ENCODE measurements around the gene RNU1-3. TPM values are rescaled to one million over a fixed set of nuclear protein-coding genes. Genes with fewer than 3 reads are reported as not detected.
"Not testable (repeated sequence)": the region's sequence is repeated elsewhere in the genome, so short reads cannot be mapped to it uniquely, and the experiment has no call there.

The RNU1-3 gene
- total and polyA plus RNA-seq, 9 of the 15 experiments (the other 6 are each of a cell fraction or from before 2014, with no cell fraction given) = under 0.01 to 32,823 (median 2,538) TPM; not detected in 4

- Histone ChIP-seq H3K4me1 (replicated peaks in 1 of 2; ENCODE audit: control insufficient read depth in 2 of 2, insufficient read depth in 2 of 2, low read length in 2 of 2) (peaks cover 0 to 32% of the 10 kb centered on the region in 2 experiments; a peak in 1 of 5 replicates), H3K36me3 (ENCODE audit: control insufficient read depth, insufficient read depth, low read length) (peaks cover 87% of the 10 kb centered on the region), H3K9ac (ENCODE audit: insufficient read depth in 1 of 2, low read depth in 2 of 2, low read length in 2 of 2) (peak overlapping the region in 1 of 2 experiments; percentile 46; a peak in 1 of 4 replicates)
- H3K9me3 ChIP-seq (replicated peaks; ENCODE audit: control insufficient read depth, insufficient read depth, low read depth, low read length); FAIRE-seq; H3K4me2 ChIP-seq (ENCODE audit: insufficient read depth, low read length); H3K27me3 ChIP-seq (ENCODE audit: control insufficient read depth in 2 of 2, insufficient read depth in 2 of 2, low read length in 2 of 2); H3K27ac ChIP-seq (ENCODE audit: extremely low read depth, low read depth, low read length); intact Hi-C loops (cut with micrococcal nuclease); H2AFZ ChIP-seq (ENCODE audit: low read depth, low read length); H4K20me1 ChIP-seq (replicated peaks; ENCODE audit: control insufficient read depth, insufficient read depth, low read length); H3K79me2 ChIP-seq (ENCODE audit: control insufficient read depth, insufficient read depth, low read length); H3K4me3 ChIP-seq; H3K9me1 ChIP-seq (ENCODE audit: control insufficient read depth, insufficient read depth, low read length): not testable (repeated sequence)
- 97% methylated on average over 21 of the region's 21 CpGs for WGBS (ENCODE audit: insufficient coverage, low coverage, missing lambda C conversion rate)
- DNase-seq (ENCODE audit: extremely low read depth in 1 of 4, low spot score in 3 of 4) (peak in 2 of 4 experiments; percentile 45), ATAC-seq (peak; percentile 1; the same call in 1 of the 3 replicates)
- TSS peak; percentile 12 for BruUV-seq (replicated peaks)
- in situ Hi-C loops (cut with MboI) = loop anchor here (5.0 kb wide), 1 partner anchor 317 kb away; no protein-coding TSS in a partner anchor
- POLR2A ChIA-PET = interaction anchor here (2.0 to 5.8 kb wide), 4 partner anchors 8 to 275 kb away, joined by 5 to 37 read pairs (median 24); no protein-coding TSS in a partner anchor
- CTCF ChIA-PET (ENCODE audit: low intra/inter-chr PET ratio) = interaction anchor here (1.1 kb wide), 1 partner anchor 9 kb away, joined by 4 read pairs; no protein-coding TSS in a partner anchor
- TF ChIP-seq ZNF253 (CRISPR knock-in tag; conservative IDR thresholded peaks at IDR 0.05) (0 out of 2 replicates have a peak, but pooled peaks have one; percentile 8), KDM4B (IDR thresholded peaks at IDR 0.05; ENCODE audit: borderline replicate concordance in 2 of 2, low read depth in 1 of 2) (0 out of 4 replicates have a peak, but pooled peaks of 1 of the 2 experiments have one; percentile 29), CBX1 (IDR thresholded peaks at IDR 0.05; ENCODE audit: low read depth) (0 out of 2 replicates have a peak, but pooled peaks have one; percentile 24), STAG1 (CRISPR knock-in tag; IDR thresholded peaks at IDR 0.05; ENCODE audit: borderline replicate concordance) (0 out of 2 replicates have a peak, but pooled peaks have one; percentile 6), RBM22 (IDR thresholded peaks at IDR 0.05; ENCODE audit: low read depth, low read length, poor library complexity, severe bottlenecking) (peak; percentile 76), POLR2AphosphoS5 (IDR thresholded peaks at IDR 0.05; ENCODE audit: control insufficient read depth, insufficient read depth, low read depth, low read length) (0 out of 2 replicates have a peak, but pooled peaks have one; percentile 15), THAP12 (CRISPR knock-in tag; IDR thresholded peaks at IDR 0.05) (peak; percentile 77), POLR2AphosphoS2 (IDR thresholded peaks at IDR 0.05; ENCODE audit: low read length) (0 out of 2 replicates have a peak, but pooled peaks have one; percentile 5), ZNF408 (CRISPR knock-in tag; IDR thresholded peaks at IDR 0.05; ENCODE audit: low read depth) (0 out of 2 replicates have a peak, but pooled peaks have one; percentile 7), CBFB (CRISPR knock-in tag; IDR thresholded peaks at IDR 0.05) (0 out of 2 replicates have a peak, but pooled peaks have one; percentile 38), ARID3B (CRISPR knock-in tag; IDR thresholded peaks at IDR 0.05; ENCODE audit: borderline replicate concordance) (0 out of 2 replicates have a peak, but pooled peaks have one; percentile 7)
Observed at GRCh38 chr1:16629916-16630530, 36.7 kb downstream of the RNU1-3 start.
